ENCODE results near the gene SPART.

DNA sequence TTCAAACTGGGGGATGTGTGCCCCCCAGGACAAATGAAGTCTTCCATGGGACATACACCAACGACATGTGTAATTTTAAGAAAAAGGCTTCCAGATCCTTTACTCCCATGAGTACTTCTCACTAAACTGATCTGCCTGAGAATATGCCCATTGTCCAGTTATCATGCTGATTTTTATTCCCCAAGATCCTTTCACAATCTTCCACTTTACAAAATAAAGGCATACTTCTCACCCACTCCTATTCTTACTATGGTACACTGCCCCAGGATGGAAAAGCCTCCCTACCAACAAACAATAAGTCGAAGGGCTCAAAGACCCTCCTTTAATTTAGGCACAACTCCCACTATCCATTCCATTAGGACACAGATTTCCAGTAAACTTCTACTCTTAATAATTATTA is 3.5 kb downstream of the SPART start:
- TF ChIP-seq, protein P1, sequence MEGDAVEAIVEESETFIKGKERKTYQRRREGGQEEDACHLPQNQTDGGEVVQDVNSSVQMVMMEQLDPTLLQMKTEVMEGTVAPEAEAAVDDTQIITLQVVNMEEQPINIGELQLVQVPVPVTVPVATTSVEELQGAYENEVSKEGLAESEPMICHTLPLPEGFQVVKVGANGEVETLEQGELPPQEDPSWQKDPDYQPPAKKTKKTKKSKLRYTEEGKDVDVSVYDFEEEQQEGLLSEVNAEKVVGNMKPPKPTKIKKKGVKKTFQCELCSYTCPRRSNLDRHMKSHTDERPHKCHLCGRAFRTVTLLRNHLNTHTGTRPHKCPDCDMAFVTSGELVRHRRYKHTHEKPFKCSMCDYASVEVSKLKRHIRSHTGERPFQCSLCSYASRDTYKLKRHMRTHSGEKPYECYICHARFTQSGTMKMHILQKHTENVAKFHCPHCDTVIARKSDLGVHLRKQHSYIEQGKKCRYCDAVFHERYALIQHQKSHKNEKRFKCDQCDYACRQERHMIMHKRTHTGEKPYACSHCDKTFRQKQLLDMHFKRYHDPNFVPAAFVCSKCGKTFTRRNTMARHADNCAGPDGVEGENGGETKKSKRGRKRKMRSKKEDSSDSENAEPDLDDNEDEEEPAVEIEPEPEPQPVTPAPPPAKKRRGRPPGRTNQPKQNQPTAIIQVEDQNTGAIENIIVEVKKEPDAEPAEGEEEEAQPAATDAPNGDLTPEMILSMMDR (IDR thresholded peaks at IDR 0.05), result no peak
- TF ChIP-seq POLR2A (IDR thresholded peaks at IDR 0.05), result no peak
